GM23248 (cell line): ENCODE measurements around the gene GALK2.
"Not testable (repeated sequence)": the region's sequence is repeated elsewhere in the genome, so short reads cannot be mapped to it uniquely, and the experiment has no call there.

Experiments
- EZH2 ChIP-seq: fragments of 200-600 bp; sonication (generic); IDR thresholded peaks from 2 replicates; pipeline ENCODE4 v1.6.1; 2018; ENCODE audit warnings: antibody characterized with exemption, mild to moderate bottlenecking; ENCODE audit not compliant: insufficient read depth, poor library complexity, severe bottlenecking
- EZH2phosphoT487 ChIP-seq: fragments of 200-600 bp; sonication (generic); IDR thresholded peaks from 2 replicates; pipeline ENCODE4 v1.6.1; 2018; ENCODE audit warnings: antibody characterized with exemption, moderate library complexity, mild to moderate bottlenecking, low read depth; ENCODE audit not compliant: insufficient read depth

GRCh38 chr15:49354439-49354838 lies 184.4 kb downstream of the GALK2 start:
- not testable (repeated sequence) for TF ChIP-seq EZH2, EZH2phosphoT487
